ENCODE data around the gene BCKDHB. TPM values are rescaled to one million over a fixed set of nuclear protein-coding genes. Genes with fewer than 3 reads are reported as not detected.
"Not testable (repeated sequence)": the region's sequence is repeated elsewhere in the genome, so short reads cannot be mapped to it uniquely, and the experiment has no call there.

BCKDHB gene
- 10 to 100 TPM; 19.6 to 38.0 (median 24.4) TPM for polyA plus RNA-seq (ENCODE audit: low read depth in 6 of 6)

- Mint-ChIP-seq H3K4me3 (peak within 1 kb of the TSS; percentile 86 to 96 (median 94)), H3K9me3 (no peaks in the 10 kb centered on the region), H3K27ac (peak within 1 kb of the TSS; percentile 27 to 95 (median 85)), H3K4me1 (peaks cover 12 to 22% (median 20%) of the 10 kb centered on the region in 3 donors), H3K27me3 (peaks cover 14 to 29% (median 21%) of the 10 kb centered on the region in 3 donors), H3K36me3 (peaks cover 0 to 12% of the 10 kb centered on the region in 2 donors)
- peak; percentile 98 for DNase-seq
- ATAC-seq (ENCODE audit: low read depth in 2 of 2): peak; percentile 96
Observed at GRCh38 chr6:80106418-80107235, at the start of gene BCKDHB. BCKDHB (plus strand) TSS chr6:80106671; CDS start chr6:80106694, 23 bp downstream.

- ATAC-seq (ENCODE audit: low read depth in 2 of 2): no peak
- no peak overlapping the region for H3K27ac Mint-ChIP-seq
Observed at GRCh38 chr6:80060774-80061173, 45.7 kb upstream of the BCKDHB start.

GRCh38 chr6:80068146-80068545 is 38.3 kb upstream of the BCKDHB start:
- DNase-seq; H3K36me3 Mint-ChIP-seq; H3K4me1 Mint-ChIP-seq; H3K27ac Mint-ChIP-seq; H3K4me3 Mint-ChIP-seq; ATAC-seq (ENCODE audit: low read depth in 2 of 2): not testable (repeated sequence)
- Mint-ChIP-seq H3K9me3 (peaks cover 0 to 14% (median 5%) of the 10 kb centered on the region in 7 donors), H3K27me3 (peaks cover 0 to 23% (median 5%) of the 10 kb centered on the region in 3 donors)

More at GRCh38 chr6:80060774-80061173, 45.7 kb upstream of the BCKDHB start:
- no peaks in the 10 kb centered on the region for H3K36me3 Mint-ChIP-seq
- peaks cover 0 to 4% (median 0%) of the 10 kb centered on the region in 7 donors for H3K9me3 Mint-ChIP-seq
- no peak overlapping the region for H3K4me3 Mint-ChIP-seq
- DNase-seq: no peak
- H3K4me1 Mint-ChIP-seq: no peaks in the 10 kb centered on the region
- peaks cover 0 to 7% (median 0%) of the 10 kb centered on the region in 3 donors for H3K27me3 Mint-ChIP-seq

- H3K36me3 Mint-ChIP-seq; ATAC-seq (ENCODE audit: low read depth in 2 of 2); DNase-seq; H3K27ac Mint-ChIP-seq; H3K4me1 Mint-ChIP-seq: not testable (repeated sequence)
- Mint-ChIP-seq H3K4me3 (peak overlapping the region in 1 of 8 donors; percentile 30), H3K27me3 (peaks cover 0 to 25% (median 5%) of the 10 kb centered on the region in 3 donors), H3K9me3 (peaks cover 0 to 27% (median 7%) of the 10 kb centered on the region in 7 donors)
Observed at GRCh38 chr6:80070431-80070830, 36.0 kb upstream of the BCKDHB start.

- no peaks in the 10 kb centered on the region for H3K36me3 Mint-ChIP-seq
- H3K9me3 Mint-ChIP-seq: peaks cover 0 to 24% (median 7%) of the 10 kb centered on the region in 7 donors
- H3K27me3 Mint-ChIP-seq: peaks cover 15 to 22% (median 19%) of the 10 kb centered on the region in 3 donors
- no peak overlapping the region for H3K4me3 Mint-ChIP-seq
- no peaks in the 10 kb centered on the region for H3K4me1 Mint-ChIP-seq
- no peak overlapping the region for H3K27ac Mint-ChIP-seq
- no peak for ATAC-seq (ENCODE audit: low read depth in 2 of 2)
- no peak for DNase-seq
Observed at GRCh38 chr6:80077067-80077466, 29.4 kb upstream of the BCKDHB start.

GRCh38 chr6:80088637-80089036 is 17.8 kb upstream of the BCKDHB start:
- H3K4me1 Mint-ChIP-seq: no peaks in the 10 kb centered on the region
- no peaks in the 10 kb centered on the region for H3K9me3 Mint-ChIP-seq
- H3K27ac Mint-ChIP-seq: no peak overlapping the region
- H3K36me3 Mint-ChIP-seq: no peaks in the 10 kb centered on the region
- no peak for ATAC-seq (ENCODE audit: low read depth in 2 of 2)
- peaks cover 20 to 25% (median 21%) of the 10 kb centered on the region in 3 donors for H3K27me3 Mint-ChIP-seq
- no peak for DNase-seq
- H3K4me3 Mint-ChIP-seq: no peak overlapping the region

- Mint-ChIP-seq H3K27me3 (peaks cover 20 to 31% (median 21%) of the 10 kb centered on the region in 3 donors), H3K4me3 (no peak overlapping the region), H3K27ac (no peak overlapping the region), H3K36me3 (no peaks in the 10 kb centered on the region), H3K4me1 (no peaks in the 10 kb centered on the region), H3K9me3 (no peaks in the 10 kb centered on the region)
- no peak for ATAC-seq (ENCODE audit: low read depth in 2 of 2)
- no peak for DNase-seq
Observed at GRCh38 chr6:80091506-80091905, 15.0 kb upstream of the BCKDHB start.

GRCh38 chr6:80094017-80094416 is 12.5 kb upstream of the BCKDHB start:
- Mint-ChIP-seq H3K9me3 (no peaks in the 10 kb centered on the region), H3K27ac (no peak overlapping the region), H3K36me3 (no peaks in the 10 kb centered on the region), H3K4me3 (no peak overlapping the region), H3K27me3 (peaks cover 13 to 33% (median 21%) of the 10 kb centered on the region in 3 donors), H3K4me1 (peaks cover 0 to under 1% (median 0%) of the 10 kb centered on the region in 3 donors)
- DNase-seq (peak; percentile 13), ATAC-seq (ENCODE audit: low read depth in 2 of 2) (no peak)

- Mint-ChIP-seq H3K4me1 (peaks cover 0 to 2% (median 0%) of the 10 kb centered on the region in 3 donors), H3K27ac (no peak overlapping the region)
Observed at GRCh38 chr6:80095600-80095999, 10.9 kb upstream of the BCKDHB start.

GRCh38 chr6:80098392-80098791 is 8.1 kb upstream of the BCKDHB start:
- ATAC-seq (ENCODE audit: low read depth in 2 of 2) (no peak), DNase-seq (no peak)
- Mint-ChIP-seq H3K4me3 (no peak overlapping the region), H3K27ac (no peak overlapping the region), H3K4me1 (peaks cover 0 to 2% (median 0%) of the 10 kb centered on the region in 3 donors), H3K36me3 (no peaks in the 10 kb centered on the region), H3K27me3 (peaks cover 8 to 39% (median 15%) of the 10 kb centered on the region in 3 donors), H3K9me3 (no peaks in the 10 kb centered on the region)

More at GRCh38 chr6:80095600-80095999, 10.9 kb upstream of the BCKDHB start:
- DNase-seq: no peak
- no peaks in the 10 kb centered on the region for H3K9me3 Mint-ChIP-seq
- H3K27me3 Mint-ChIP-seq: peaks cover 11 to 36% (median 12%) of the 10 kb centered on the region in 3 donors
- no peak for ATAC-seq (ENCODE audit: low read depth in 2 of 2)
- H3K36me3 Mint-ChIP-seq: no peaks in the 10 kb centered on the region
- no peak overlapping the region for H3K4me3 Mint-ChIP-seq

GRCh38 chr6:80104520-80104919 is 2.0 kb upstream of the BCKDHB start:
- H3K27ac Mint-ChIP-seq: no peak overlapping the region
- H3K4me3 Mint-ChIP-seq: peak overlapping the region in 1 of 8 donors; percentile 66
- DNase-seq (no peak), ATAC-seq (ENCODE audit: low read depth in 2 of 2) (no peak)
- H3K27me3 Mint-ChIP-seq: peaks cover 21 to 41% (median 28%) of the 10 kb centered on the region in 3 donors
- H3K4me1 Mint-ChIP-seq: peaks cover 12 to 22% (median 20%) of the 10 kb centered on the region in 3 donors
- H3K9me3 Mint-ChIP-seq: no peaks in the 10 kb centered on the region
- H3K36me3 Mint-ChIP-seq: peaks cover 0 to 12% of the 10 kb centered on the region in 2 donors

- DNase-seq (no peak), ATAC-seq (ENCODE audit: low read depth in 2 of 2) (peak in 1 of 2 donors; percentile 5)
- peaks cover 12 to 22% (median 20%) of the 10 kb centered on the region in 3 donors for H3K4me1 Mint-ChIP-seq
- no peaks in the 10 kb centered on the region for H3K9me3 Mint-ChIP-seq
- H3K27me3 Mint-ChIP-seq: peaks cover 14 to 29% (median 21%) of the 10 kb centered on the region in 3 donors
- peak overlapping the region; percentile 4 to 95 (median 85) for H3K27ac Mint-ChIP-seq
- H3K4me3 Mint-ChIP-seq: peak overlapping the region; percentile 86 to 96 (median 94)
- peaks cover 0 to 12% of the 10 kb centered on the region in 2 donors for H3K36me3 Mint-ChIP-seq
Observed at GRCh38 chr6:80105972-80106417, 476 bp upstream of the BCKDHB start.

- Mint-ChIP-seq H3K4me3 (peak overlapping the region in 1 of 8 donors; percentile 35), H3K36me3 (peaks cover 24 to 32% of the 10 kb centered on the region in 2 donors), H3K9me3 (peaks cover 0 to 33% (median 23%) of the 10 kb centered on the region in 7 donors), H3K4me1 (peaks cover 8 to 15% (median 11%) of the 10 kb centered on the region in 3 donors)
- not testable (repeated sequence) for DNase-seq; ATAC-seq (ENCODE audit: low read depth in 2 of 2); H3K27ac Mint-ChIP-seq; H3K27me3 Mint-ChIP-seq
Observed at GRCh38 chr6:80122576-80122975, 16.1 kb downstream of the BCKDHB start.
